OCI-LY7 (cell line): ENCODE measurements around the gene BCL7C. TPM values are rescaled to one million over a fixed set of nuclear protein-coding genes. Genes with fewer than 3 reads are reported as not detected.

Experiments used
- BruUV-seq: library from RNA; stranded (reverse); fragments of 400-500 nt; replicated peaks from 2 replicates; lab custom pipeline; 2021; lab: Mats Ljungman, UMichigan
- CTCF ChIA-PET: fragments of 300-600 bp; sonication (Branson Sonifier 250); formaldehyde crosslinking; loops from one replicate; lab custom pipeline; 2022; ENCODE audit warnings: antibody characterized with exemption; ENCODE audit not compliant: unreplicated experiment; lab: Charles Lee
- POLR2A ChIA-PET: fragments of 300-600 bp; sonication (Branson Sonifier 250); formaldehyde crosslinking; loops from one replicate; lab custom pipeline; 2022; ENCODE audit warnings: antibody characterized with exemption; lab: Charles Lee
- DNase-seq: peaks from one replicate; pipeline ENCODE4 v3.0.0-alpha.2; 2015; ENCODE audit warnings: low spot score
- H2AFZ ChIP-seq: fragments of 200-600 bp; sonication (generic), shearing (Covaris generic); 2 replicates; pipeline ENCODE4 v1.6.1; 2014; ENCODE audit warnings: mild to moderate bottlenecking, antibody characterized with exemption, low read length, moderate library complexity
- H3K27ac ChIP-seq: fragments of 200-600 bp; sonication (generic); 2 replicates; pipeline ENCODE4 v1.5.1; 2014; ENCODE audit warnings: mixed run types, low read depth, mild to moderate bottlenecking, moderate library complexity, low read length, inconsistent platforms; ENCODE audit not compliant: poor library complexity, severe bottlenecking
- H3K36me3 ChIP-seq: fragments of 200-600 bp; sonication (generic); 2 replicates; pipeline ENCODE4 v1.6.1; 2014; ENCODE audit warnings: mild to moderate bottlenecking, antibody characterized with exemption, low read length, moderate library complexity, mixed read lengths; ENCODE audit not compliant: insufficient read depth
- H3K4me1 ChIP-seq: fragments of 200-600 bp; sonication (generic); 2 replicates; pipeline ENCODE4 v1.5.1; 2014; ENCODE audit warnings: mild to moderate bottlenecking, low read length; ENCODE audit not compliant: insufficient read depth, poor library complexity, severe bottlenecking
- H3K4me2 ChIP-seq: fragments of 200-600 bp; sonication (generic); 2 replicates; pipeline ENCODE4 v1.6.1; 2014; ENCODE audit warnings: mild to moderate bottlenecking, low read length
- H3K4me3 ChIP-seq: fragments of 200-600 bp; sonication (generic); 2 replicates; pipeline ENCODE4 v1.5.1; 2014; ENCODE audit warnings: mild to moderate bottlenecking, low read depth, low read length; ENCODE audit not compliant: poor library complexity, severe bottlenecking
- H3K79me2 ChIP-seq: fragments of 200-600 bp; sonication (generic); 2 replicates; pipeline ENCODE4 v1.6.1; 2016; ENCODE audit warnings: low read depth, mild to moderate bottlenecking, low read length, moderate library complexity, mixed read lengths; ENCODE audit not compliant: insufficient read depth
- H3K9me2 ChIP-seq: fragments of 200-600 bp; sonication (generic); 2 replicates; pipeline ENCODE4 v1.6.1; 2016; ENCODE audit warnings: mild to moderate bottlenecking, low read length, mixed read lengths; ENCODE audit not compliant: insufficient read depth
- H3K9me3 ChIP-seq: fragments of 200-600 bp; sonication (generic); 2 replicates; pipeline ENCODE4 v1.6.1; 2014; ENCODE audit warnings: mild to moderate bottlenecking, mixed run types, low read length, mixed read lengths
- H4K20me1 ChIP-seq: fragments of 200-600 bp; sonication (generic); 2 replicates; pipeline ENCODE4 v1.6.1; 2014; ENCODE audit warnings: mild to moderate bottlenecking, antibody characterized with exemption, low read length, moderate library complexity, mixed read lengths; ENCODE audit not compliant: insufficient read depth
- CTCF ChIP-seq: fragments of 200-600 bp; sonication (generic); conservative IDR thresholded peaks from 2 replicates; pipeline ENCODE4 v1.5.1; 2014; ENCODE audit warnings: mild to moderate bottlenecking, antibody characterized with exemption, low read length, moderate library complexity, mixed read lengths
- EZH2phosphoT487 ChIP-seq: fragments of 200-600 bp; sonication (generic); IDR thresholded peaks from 2 replicates; pipeline ENCODE4 v1.6.1; 2018; ENCODE audit warnings: low read depth, borderline replicate concordance, mild to moderate bottlenecking, mixed run types, antibody characterized with exemption, low read length, moderate library complexity, mixed read lengths
- intact Hi-C: fragments of 100-400 bp; cut with micrococcal nuclease; formaldehyde crosslinking; loops from one replicate; pipeline ENCODE4 v1.10.0; 2022; ENCODE audit not compliant: unreplicated experiment
- total RNA-seq, 2 experiments: library from RNA; depleted of rRNA in 1 of 2; stranded (reverse); fragments of >200 nt in 1 of 2; shearing (Covaris generic) in 1 of 2; gene quantifications; 2 replicates each; pipeline ENCODE4 v1.2.3, GENCODE V29; 2014 to 2022

BCL7C gene
- total RNA-seq, 2 experiments from 2014 or later, result 11.0 to 17.8 TPM

DNA sequence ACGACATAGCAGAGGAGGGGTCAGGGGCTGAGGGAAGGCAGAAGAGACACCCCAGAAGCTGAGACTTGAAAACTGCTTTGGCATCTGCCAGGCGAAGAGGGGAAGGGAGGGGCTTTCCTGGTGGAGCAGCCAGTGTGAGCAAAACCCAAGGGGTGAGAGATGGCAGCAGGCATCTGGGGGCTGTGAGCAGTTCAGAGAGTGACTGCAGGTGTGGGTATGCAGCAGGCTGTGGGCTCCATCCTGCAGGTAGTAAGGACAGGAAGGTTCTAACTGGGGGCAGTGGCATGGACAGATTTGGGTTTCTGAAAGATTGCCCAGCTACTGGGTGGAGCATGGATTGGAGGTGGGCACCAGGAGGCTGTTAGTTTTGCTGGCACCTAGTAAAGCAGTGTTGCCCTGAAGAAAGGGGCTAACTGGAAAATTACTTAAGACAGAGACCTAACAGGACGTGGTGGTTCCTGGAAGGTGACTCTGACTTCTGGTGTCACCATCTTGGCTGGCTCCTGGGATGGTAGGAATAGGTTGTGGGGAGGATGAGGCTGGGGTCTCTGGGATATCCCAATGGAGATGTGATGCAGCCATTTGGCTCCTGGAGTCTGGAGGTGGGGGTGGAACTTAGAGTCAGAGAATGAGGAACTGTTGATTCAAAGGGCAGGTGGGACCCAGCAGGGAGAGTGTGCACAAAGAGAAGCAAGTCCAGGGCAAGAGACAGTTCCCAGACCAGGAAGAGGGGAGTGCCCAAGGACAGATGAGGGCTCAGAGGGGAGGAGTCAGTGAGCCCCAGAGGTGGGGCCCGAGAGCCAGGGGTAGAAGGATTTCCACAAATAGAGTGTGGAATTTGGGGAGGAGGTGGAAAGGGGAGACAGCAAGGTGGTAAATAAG is 11.2 kb downstream of the BCL7C start:
- intact Hi-C loops, result no loop called here
- CTCF ChIA-PET, result no interaction called here
- no peak overlapping the region for H3K4me2 ChIP-seq

GRCh38 chr16:30876867-30877266 is 17.0 kb downstream of the BCL7C start:
- POLR2A ChIA-PET, result interaction anchor here (0.6 to 1.6 kb wide), 3 partner anchors 11 to 67 kb away, joined by 4 to 10 read pairs (median 4); partner anchors contain the start of gene BCL7C
- H4K20me1 ChIP-seq, result no peaks in the 10 kb centered on the region
- CTCF ChIA-PET, result interaction anchor here (0.6 kb wide), 1 partner anchor 32 kb away, joined by 3 read pairs; no protein-coding TSS in a partner anchor
- H3K9me3 ChIP-seq, result no peaks in the 10 kb centered on the region
- peaks cover 34% of the 10 kb centered on the region for H3K4me1 ChIP-seq
- intact Hi-C loops, result no loop called here
- peak overlapping the region; percentile 97 for H3K4me2 ChIP-seq
- TF ChIP-seq EZH2phosphoT487 (no peak), CTCF (no peak)
- no peak for DNase-seq
- peaks cover 8% of the 10 kb centered on the region for H3K36me3 ChIP-seq
- peak overlapping the region; percentile 78 for H3K27ac ChIP-seq
- no TSS peak for BruUV-seq
- no peak overlapping the region for H2AFZ ChIP-seq
- peak overlapping the region; percentile 89 for H3K4me3 ChIP-seq
- H3K9me2 ChIP-seq, result no peaks in the 10 kb centered on the region
- peaks cover 19% of the 10 kb centered on the region; the same call in 1 of the 2 replicates for H3K79me2 ChIP-seq

More for the DNA sequence above, 11.2 kb downstream of the BCL7C start:
- H4K20me1 ChIP-seq, result no peaks in the 10 kb centered on the region
- no peak overlapping the region for H2AFZ ChIP-seq
- H3K4me1 ChIP-seq, result peaks cover 9% of the 10 kb centered on the region
- no peaks in the 10 kb centered on the region for H3K9me2 ChIP-seq
- POLR2A ChIA-PET, result interaction anchor here (0.9 kb wide), 1 partner anchor 14 kb away, joined by 3 read pairs; no protein-coding TSS in a partner anchor
- H3K36me3 ChIP-seq, result peaks cover 37% of the 10 kb centered on the region
- no peak for DNase-seq
- no peaks in the 10 kb centered on the region for H3K9me3 ChIP-seq
- no peak overlapping the region for H3K27ac ChIP-seq
- no peaks in the 10 kb centered on the region for H3K79me2 ChIP-seq
- no peak overlapping the region for H3K4me3 ChIP-seq
- no peak for TF ChIP-seq CTCF
- no peak for TF ChIP-seq EZH2phosphoT487
- no TSS peak for BruUV-seq
